NCI-H1694 treated with DMSO at 0.1 percent for 48 hours (cell line): ENCODE data around the gene CHD3.
"Not testable (repeated sequence)": the region's sequence is repeated elsewhere in the genome, so short reads cannot be mapped to it uniquely, and the experiment has no call there.

Source experiments
- DNase-seq: peaks from one replicate; lab custom pipeline; 2025; lab: John Stamatoyannopoulos, UW

CHD3 gene

GRCh38 chr17:7849751-7850504, 38.7 kb upstream of the CHD3 start:
- no peak for DNase-seq

- no peak for DNase-seq
Observed at GRCh38 chr17:7850701-7851437, 37.7 kb upstream of the CHD3 start.

- DNase-seq, result peak; percentile 86
Observed at GRCh38 chr17:7851438-7852261, 36.9 kb upstream of the CHD3 start.

- DNase-seq, result no peak
Observed at GRCh38 chr17:7852262-7852670, 36.3 kb upstream of the CHD3 start.

- no peak for DNase-seq
Observed at GRCh38 chr17:7852919-7853690, 35.5 kb upstream of the CHD3 start.

GRCh38 chr17:7853691-7854038, 34.9 kb upstream of the CHD3 start:
- DNase-seq, result no peak

- DNase-seq, result no peak
Observed at GRCh38 chr17:7854078-7854777, 34.4 kb upstream of the CHD3 start.

- no peak for DNase-seq
Observed at GRCh38 chr17:7854851-7855659, 33.5 kb upstream of the CHD3 start, which contains the start of gene TMEM88. TSS of gene TMEM88 (plus strand) at chr17:7855066. CDS start at chr17:7855075, 9 bp downstream.

- DNase-seq, result no peak
Observed at GRCh38 chr17:7855660-7856010, 33.0 kb upstream of the CHD3 start.

- no peak for DNase-seq
Observed at GRCh38 chr17:7856011-7856810, 32.4 kb upstream of the CHD3 start.

GRCh38 chr17:7856811-7857712, 31.5 kb upstream of the CHD3 start, which contains the start of gene NAA38:
TSS of gene NAA38 (minus strand) at chr17:7857559. CDS start at chr17:7857463, 96 bp downstream.
- peak; percentile 99 for DNase-seq

GRCh38 chr17:7857713-7858521, 30.7 kb upstream of the CHD3 start, which contains the start of gene CYB5D1:
TSS of gene CYB5D1 (plus strand) at chr17:7858003. CDS start at chr17:7858135, 132 bp downstream.
- peak; percentile 98 for DNase-seq

GRCh38 chr17:7858522-7858810, 30.1 kb upstream of the CHD3 start:
- DNase-seq, result no peak

GRCh38 chr17:7859028-7859427, 29.6 kb upstream of the CHD3 start:
- DNase-seq, result no peak

GRCh38 chr17:7862692-7863437, 25.7 kb upstream of the CHD3 start:
- DNase-seq, result peak; percentile 71

- not testable (repeated sequence) for DNase-seq
Observed at GRCh38 chr17:7864384-7864783, 24.2 kb upstream of the CHD3 start.
